ENCODE results near the gene HDAC4. TPM values are rescaled to one million over a fixed set of nuclear protein-coding genes. Genes with fewer than 3 reads are reported as not detected.

HDAC4 gene
- total and polyA plus RNA-seq, 2 of the 8 experiments (the other 6 are each of a cell fraction or from before 2014, with no cell fraction given) = 15.4 to 31.5 TPM

- no peak for TF ChIP-seq RAD21 (IDR thresholded peaks at IDR 0.05 in 1 of 2, conservative IDR thresholded peaks at IDR 0.05 in 1 of 2; ENCODE audit: low read depth in 2 of 2, low read length in 2 of 2)
Measured at GRCh38 chr2:239309398-239310245, 91.2 kb downstream of the HDAC4 start (continued).

All from H1 (cell line).